HepG2 (cell line): Measurements from ENCODE around the gene RSBN1L. TPM values are rescaled to one million over a fixed set of nuclear protein-coding genes. Genes with fewer than 3 reads are reported as not detected.

ENCODE experiments used
- CBX1 ChIP-seq: IDR thresholded peaks from one replicate; pipeline ENCODE4 v1.6.1; 2016; ENCODE audit warnings: antibody characterized with exemption, low read depth
- CCDC6 ChIP-seq: sonication (generic); formaldehyde crosslinking; IDR thresholded peaks from 2 replicates; pipeline ENCODE4 v1.8.1; 2022; ENCODE audit warnings: mild to moderate bottlenecking, missing genetic modification reagents, moderate library complexity
- CREM ChIP-seq, 2 experiments: sonication (generic) in 1 of 2; formaldehyde crosslinking in 1 of 2; IDR thresholded peaks; 2 replicates each; pipeline versions ENCODE4 v1.4.0 to v1.6.1; 2016 to 2020; ENCODE audit warnings: antibody characterized with exemption in 1 of 2, mild to moderate bottlenecking in 1 of 2, missing genetic modification reagents in 1 of 2
- MIXL1 ChIP-seq: IDR thresholded peaks from 2 replicates; pipeline ENCODE4 v1.6.1; 2016
- NFATC3 ChIP-seq: sonication (generic); formaldehyde crosslinking; IDR thresholded peaks from 2 replicates; pipeline ENCODE4 v1.5.1; 2020; ENCODE audit warnings: mild to moderate bottlenecking, missing genetic modification reagents
- NFYB ChIP-seq: sonication (generic); formaldehyde crosslinking; IDR thresholded peaks from 2 replicates; pipeline ENCODE4 v1.4.0; 2020; ENCODE audit warnings: missing genetic modification reagents
- ZNF616 ChIP-seq: sonication (generic); formaldehyde crosslinking; IDR thresholded peaks from 2 replicates; pipeline ENCODE4 v1.5.0; 2020; ENCODE audit warnings: low read depth, mild to moderate bottlenecking, missing genetic modification reagents
- ZSCAN21 ChIP-seq: sonication (generic); formaldehyde crosslinking; IDR thresholded peaks from 2 replicates; pipeline ENCODE4 v1.8.0; 2022; ENCODE audit warnings: mild to moderate bottlenecking, missing genetic modification reagents, moderate library complexity, borderline replicate concordance
- polyA plus RNA-seq, 8 experiments: library from polyadenylated mRNA; depleted of rRNA in 3 of 8; stranded (reverse) in 7 of 8; unstranded in 1 of 8; fragments of >200 nt; fragmentation: Illumina TruSeq in 4 of 8; extraction: Trizol in 4 of 8; gene quantifications; 2 replicates each; pipeline versions ENCODE4 v1.2.1 to v1.2.3, GENCODE V29; 2011 to 2016; ENCODE audit warnings: low read depth in 4 of 8, missing spikeins in 1 of 8, mixed read lengths in 1 of 8; ENCODE audit not compliant: insufficient read depth in 1 of 8
- total RNA-seq, 5 experiments: library from RNA; depleted of rRNA; stranded (reverse); fragments of >200 nt; fragmentation: Illumina TruSeq; extraction: Trizol; gene quantifications; 2 replicates each; pipeline ENCODE4 v1.2.3, GENCODE V29; 2016; ENCODE audit warnings: low read depth in 1 of 5
- TF ChIP-seq, protein P1 (sequence below): sonication (generic); formaldehyde crosslinking; IDR thresholded peaks from 2 replicates; pipeline ENCODE4 v1.4.0; 2020; ENCODE audit warnings: missing genetic modification reagents
- TF ChIP-seq, protein P2 (sequence below): sonication (generic); formaldehyde crosslinking; IDR thresholded peaks from 2 replicates; pipeline ENCODE4 v1.8.1; 2023; ENCODE audit warnings: missing genetic modification reagents, inconsistent platforms, borderline replicate concordance
- TF ChIP-seq, protein P3 (sequence below): IDR thresholded peaks from 2 replicates; pipeline ENCODE4 v1.6.1; 2016; ENCODE audit warnings: missing genetic modification reagents, missing compliant biosample characterization
- TF ChIP-seq, protein P4 (sequence below): sonication (generic); formaldehyde crosslinking; IDR thresholded peaks from 2 replicates; pipeline ENCODE4 v1.5.0; 2020; ENCODE audit warnings: mild to moderate bottlenecking, missing genetic modification reagents
- TF ChIP-seq, protein P5 (sequence below): sonication (generic); formaldehyde crosslinking; IDR thresholded peaks from 2 replicates; pipeline ENCODE4 v1.8.1; 2023; ENCODE audit warnings: mild to moderate bottlenecking, inconsistent platforms, moderate library complexity, missing genetic modification reagents, borderline replicate concordance
- TF ChIP-seq, protein P6 (sequence below): sonication (generic); formaldehyde crosslinking; IDR thresholded peaks from 2 replicates; pipeline ENCODE4 v1.4.0; 2020; ENCODE audit warnings: missing genetic modification reagents
- TF ChIP-seq, protein P7 (sequence below): sonication (generic); formaldehyde crosslinking; IDR thresholded peaks from 2 replicates; pipeline ENCODE4 v1.9.0; 2021; ENCODE audit warnings: missing genetic modification reagents, borderline replicate concordance

The RSBN1L gene
- total and polyA plus RNA-seq, 2 of the 13 experiments (the other 11 are each of a cell fraction or from before 2014, with no cell fraction given): 7.7 to 21.3 TPM

DNA sequence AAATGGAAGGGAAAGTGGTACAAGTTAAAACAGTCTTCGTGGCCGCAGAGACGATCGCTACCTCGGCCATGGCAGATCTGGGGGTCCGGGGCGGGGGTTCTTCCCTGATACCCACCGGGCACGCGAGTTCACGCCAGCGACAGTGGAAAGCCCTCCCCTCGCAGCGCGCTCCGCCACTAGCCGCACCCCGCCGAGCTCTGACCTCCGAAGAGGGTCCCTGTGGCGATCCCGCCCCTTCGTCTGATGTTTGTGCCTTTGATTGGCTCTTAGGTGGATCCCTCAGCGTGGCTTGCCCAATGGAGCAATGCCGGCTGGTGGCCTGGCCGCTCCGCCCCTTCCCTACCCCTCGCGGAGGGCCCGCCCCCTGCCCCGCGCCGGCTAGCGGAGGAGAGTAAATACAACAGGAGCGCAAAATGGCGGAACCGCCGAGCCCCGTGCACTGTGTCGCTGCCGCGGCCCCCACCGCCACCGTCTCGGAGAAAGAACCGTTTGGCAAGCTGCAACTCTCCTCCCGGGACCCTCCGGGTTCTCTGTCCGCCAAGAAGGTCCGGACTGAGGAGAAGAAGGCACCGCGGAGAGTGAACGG is at the start of gene RSBN1L (continued):
- TF ChIP-seq, protein P1, sequence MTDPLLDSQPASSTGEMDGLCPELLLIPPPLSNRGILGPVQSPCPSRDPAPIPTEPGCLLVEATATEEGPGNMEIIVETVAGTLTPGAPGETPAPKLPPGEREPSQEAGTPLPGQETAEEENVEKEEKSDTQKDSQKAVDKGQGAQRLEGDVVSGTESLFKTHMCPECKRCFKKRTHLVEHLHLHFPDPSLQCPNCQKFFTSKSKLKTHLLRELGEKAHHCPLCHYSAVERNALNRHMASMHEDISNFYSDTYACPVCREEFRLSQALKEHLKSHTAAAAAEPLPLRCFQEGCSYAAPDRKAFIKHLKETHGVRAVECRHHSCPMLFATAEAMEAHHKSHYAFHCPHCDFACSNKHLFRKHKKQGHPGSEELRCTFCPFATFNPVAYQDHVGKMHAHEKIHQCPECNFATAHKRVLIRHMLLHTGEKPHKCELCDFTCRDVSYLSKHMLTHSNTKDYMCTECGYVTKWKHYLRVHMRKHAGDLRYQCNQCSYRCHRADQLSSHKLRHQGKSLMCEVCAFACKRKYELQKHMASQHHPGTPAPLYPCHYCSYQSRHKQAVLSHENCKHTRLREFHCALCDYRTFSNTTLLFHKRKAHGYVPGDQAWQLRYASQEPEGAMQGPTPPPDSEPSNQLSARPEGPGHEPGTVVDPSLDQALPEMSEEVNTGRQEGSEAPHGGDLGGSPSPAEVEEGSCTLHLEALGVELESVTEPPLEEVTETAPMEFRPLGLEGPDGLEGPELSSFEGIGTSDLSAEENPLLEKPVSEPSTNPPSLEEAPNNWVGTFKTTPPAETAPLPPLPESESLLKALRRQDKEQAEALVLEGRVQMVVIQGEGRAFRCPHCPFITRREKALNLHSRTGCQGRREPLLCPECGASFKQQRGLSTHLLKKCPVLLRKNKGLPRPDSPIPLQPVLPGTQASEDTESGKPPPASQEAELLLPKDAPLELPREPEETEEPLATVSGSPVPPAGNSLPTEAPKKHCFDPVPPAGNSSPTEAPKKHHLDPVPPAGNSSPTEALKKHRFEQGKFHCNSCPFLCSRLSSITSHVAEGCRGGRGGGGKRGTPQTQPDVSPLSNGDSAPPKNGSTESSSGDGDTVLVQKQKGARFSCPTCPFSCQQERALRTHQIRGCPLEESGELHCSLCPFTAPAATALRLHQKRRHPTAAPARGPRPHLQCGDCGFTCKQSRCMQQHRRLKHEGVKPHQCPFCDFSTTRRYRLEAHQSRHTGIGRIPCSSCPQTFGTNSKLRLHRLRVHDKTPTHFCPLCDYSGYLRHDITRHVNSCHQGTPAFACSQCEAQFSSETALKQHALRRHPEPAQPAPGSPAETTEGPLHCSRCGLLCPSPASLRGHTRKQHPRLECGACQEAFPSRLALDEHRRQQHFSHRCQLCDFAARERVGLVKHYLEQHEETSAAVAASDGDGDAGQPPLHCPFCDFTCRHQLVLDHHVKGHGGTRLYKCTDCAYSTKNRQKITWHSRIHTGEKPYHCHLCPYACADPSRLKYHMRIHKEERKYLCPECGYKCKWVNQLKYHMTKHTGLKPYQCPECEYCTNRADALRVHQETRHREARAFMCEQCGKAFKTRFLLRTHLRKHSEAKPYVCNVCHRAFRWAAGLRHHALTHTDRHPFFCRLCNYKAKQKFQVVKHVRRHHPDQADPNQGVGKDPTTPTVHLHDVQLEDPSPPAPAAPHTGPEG (CRISPR knock-in tag): no peak
- TF ChIP-seq, protein P2, sequence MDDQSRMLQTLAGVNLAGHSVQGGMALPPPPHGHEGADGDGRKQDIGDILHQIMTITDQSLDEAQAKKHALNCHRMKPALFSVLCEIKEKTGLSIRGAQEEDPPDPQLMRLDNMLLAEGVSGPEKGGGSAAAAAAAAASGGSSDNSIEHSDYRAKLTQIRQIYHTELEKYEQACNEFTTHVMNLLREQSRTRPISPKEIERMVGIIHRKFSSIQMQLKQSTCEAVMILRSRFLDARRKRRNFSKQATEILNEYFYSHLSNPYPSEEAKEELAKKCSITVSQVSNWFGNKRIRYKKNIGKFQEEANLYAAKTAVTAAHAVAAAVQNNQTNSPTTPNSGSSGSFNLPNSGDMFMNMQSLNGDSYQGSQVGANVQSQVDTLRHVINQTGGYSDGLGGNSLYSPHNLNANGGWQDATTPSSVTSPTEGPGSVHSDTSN (CRISPR knock-in tag): peak; percentile 84; the same call in 1 of the 2 replicates
- TF ChIP-seq CCDC6 (CRISPR knock-in tag) (no peak; the same call in 1 of the 2 replicates), CREM (IDR thresholded peaks at IDR 0.05) (peak; percentile 66; the same call in 1 of the 2 replicates), CREM (CRISPR knock-in tag; IDR thresholded peaks at IDR 0.05) (no peak), ZNF616 (CRISPR knock-in tag) (no peak), MIXL1 (peak; percentile 44; the same call in 1 of the 2 replicates), NFATC3 (CRISPR knock-in tag) (peak; percentile 19), NFYB (peak; percentile 98), ZSCAN21 (CRISPR knock-in tag) (no peak), CBX1 (no peak)
- TF ChIP-seq, protein P3, sequence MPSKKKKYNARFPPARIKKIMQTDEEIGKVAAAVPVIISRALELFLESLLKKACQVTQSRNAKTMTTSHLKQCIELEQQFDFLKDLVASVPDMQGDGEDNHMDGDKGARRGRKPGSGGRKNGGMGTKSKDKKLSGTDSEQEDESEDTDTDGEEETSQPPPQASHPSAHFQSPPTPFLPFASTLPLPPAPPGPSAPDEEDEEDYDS: peak; percentile 83
- TF ChIP-seq, protein P4, sequence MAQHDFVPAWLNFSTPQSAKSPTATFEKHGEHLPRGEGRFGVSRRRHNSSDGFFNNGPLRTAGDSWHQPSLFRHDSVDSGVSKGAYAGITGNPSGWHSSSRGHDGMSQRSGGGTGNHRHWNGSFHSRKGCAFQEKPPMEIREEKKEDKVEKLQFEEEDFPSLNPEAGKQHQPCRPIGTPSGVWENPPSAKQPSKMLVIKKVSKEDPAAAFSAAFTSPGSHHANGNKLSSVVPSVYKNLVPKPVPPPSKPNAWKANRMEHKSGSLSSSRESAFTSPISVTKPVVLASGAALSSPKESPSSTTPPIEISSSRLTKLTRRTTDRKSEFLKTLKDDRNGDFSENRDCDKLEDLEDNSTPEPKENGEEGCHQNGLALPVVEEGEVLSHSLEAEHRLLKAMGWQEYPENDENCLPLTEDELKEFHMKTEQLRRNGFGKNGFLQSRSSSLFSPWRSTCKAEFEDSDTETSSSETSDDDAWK: no peak
- TF ChIP-seq, protein P5, sequence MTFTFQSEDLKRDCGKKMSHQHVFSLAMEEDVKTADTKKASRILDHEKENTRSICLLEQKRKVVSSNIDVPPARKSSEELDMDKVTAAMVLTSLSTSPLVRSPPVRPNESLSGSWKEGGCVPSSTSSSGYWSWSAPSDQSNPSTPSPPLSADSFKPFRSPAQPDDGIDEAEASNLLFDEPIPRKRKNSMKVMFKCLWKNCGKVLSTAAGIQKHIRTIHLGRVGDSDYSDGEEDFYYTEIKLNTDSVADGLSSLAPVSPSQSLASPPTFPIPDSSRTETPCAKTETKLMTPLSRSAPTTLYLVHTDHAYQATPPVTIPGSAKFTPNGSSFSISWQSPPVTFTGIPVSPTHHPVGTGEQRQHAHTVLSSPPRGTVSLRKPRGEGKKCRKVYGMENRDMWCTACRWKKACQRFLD (CRISPR knock-in tag): 0 out of 2 replicates have a peak, but pooled peaks have one; percentile 7
- TF ChIP-seq, protein P6, sequence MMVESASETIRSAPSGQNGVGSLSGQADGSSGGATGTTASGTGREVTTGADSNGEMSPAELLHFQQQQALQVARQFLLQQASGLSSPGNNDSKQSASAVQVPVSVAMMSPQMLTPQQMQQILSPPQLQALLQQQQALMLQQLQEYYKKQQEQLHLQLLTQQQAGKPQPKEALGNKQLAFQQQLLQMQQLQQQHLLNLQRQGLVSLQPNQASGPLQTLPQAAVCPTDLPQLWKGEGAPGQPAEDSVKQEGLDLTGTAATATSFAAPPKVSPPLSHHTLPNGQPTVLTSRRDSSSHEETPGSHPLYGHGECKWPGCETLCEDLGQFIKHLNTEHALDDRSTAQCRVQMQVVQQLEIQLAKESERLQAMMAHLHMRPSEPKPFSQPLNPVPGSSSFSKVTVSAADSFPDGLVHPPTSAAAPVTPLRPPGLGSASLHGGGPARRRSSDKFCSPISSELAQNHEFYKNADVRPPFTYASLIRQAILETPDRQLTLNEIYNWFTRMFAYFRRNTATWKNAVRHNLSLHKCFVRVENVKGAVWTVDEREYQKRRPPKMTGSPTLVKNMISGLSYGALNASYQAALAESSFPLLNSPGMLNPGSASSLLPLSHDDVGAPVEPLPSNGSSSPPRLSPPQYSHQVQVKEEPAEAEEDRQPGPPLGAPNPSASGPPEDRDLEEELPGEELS (CRISPR knock-in tag): peak; percentile 3; the same call in 1 of the 2 replicates
- TF ChIP-seq, protein P7, sequence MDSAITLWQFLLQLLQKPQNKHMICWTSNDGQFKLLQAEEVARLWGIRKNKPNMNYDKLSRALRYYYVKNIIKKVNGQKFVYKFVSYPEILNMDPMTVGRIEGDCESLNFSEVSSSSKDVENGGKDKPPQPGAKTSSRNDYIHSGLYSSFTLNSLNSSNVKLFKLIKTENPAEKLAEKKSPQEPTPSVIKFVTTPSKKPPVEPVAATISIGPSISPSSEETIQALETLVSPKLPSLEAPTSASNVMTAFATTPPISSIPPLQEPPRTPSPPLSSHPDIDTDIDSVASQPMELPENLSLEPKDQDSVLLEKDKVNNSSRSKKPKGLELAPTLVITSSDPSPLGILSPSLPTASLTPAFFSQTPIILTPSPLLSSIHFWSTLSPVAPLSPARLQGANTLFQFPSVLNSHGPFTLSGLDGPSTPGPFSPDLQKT (CRISPR knock-in tag): no peak
